Ramos (cell line): ENCODE data around the gene PARD6A.
"Not testable (repeated sequence)": the region's sequence is repeated elsewhere in the genome, so short reads cannot be mapped to it uniquely, and the experiment has no call there.

Experiments
- in situ Hi-C: fragments of 300-500 bp; cut with MboI; formaldehyde crosslinking; loops from one replicate; pipeline ENCODE4 v1.14.3; 2022; ENCODE audit warnings: low sequenced_read_pairs; ENCODE audit not compliant: unreplicated experiment

PARD6A gene

DNA sequence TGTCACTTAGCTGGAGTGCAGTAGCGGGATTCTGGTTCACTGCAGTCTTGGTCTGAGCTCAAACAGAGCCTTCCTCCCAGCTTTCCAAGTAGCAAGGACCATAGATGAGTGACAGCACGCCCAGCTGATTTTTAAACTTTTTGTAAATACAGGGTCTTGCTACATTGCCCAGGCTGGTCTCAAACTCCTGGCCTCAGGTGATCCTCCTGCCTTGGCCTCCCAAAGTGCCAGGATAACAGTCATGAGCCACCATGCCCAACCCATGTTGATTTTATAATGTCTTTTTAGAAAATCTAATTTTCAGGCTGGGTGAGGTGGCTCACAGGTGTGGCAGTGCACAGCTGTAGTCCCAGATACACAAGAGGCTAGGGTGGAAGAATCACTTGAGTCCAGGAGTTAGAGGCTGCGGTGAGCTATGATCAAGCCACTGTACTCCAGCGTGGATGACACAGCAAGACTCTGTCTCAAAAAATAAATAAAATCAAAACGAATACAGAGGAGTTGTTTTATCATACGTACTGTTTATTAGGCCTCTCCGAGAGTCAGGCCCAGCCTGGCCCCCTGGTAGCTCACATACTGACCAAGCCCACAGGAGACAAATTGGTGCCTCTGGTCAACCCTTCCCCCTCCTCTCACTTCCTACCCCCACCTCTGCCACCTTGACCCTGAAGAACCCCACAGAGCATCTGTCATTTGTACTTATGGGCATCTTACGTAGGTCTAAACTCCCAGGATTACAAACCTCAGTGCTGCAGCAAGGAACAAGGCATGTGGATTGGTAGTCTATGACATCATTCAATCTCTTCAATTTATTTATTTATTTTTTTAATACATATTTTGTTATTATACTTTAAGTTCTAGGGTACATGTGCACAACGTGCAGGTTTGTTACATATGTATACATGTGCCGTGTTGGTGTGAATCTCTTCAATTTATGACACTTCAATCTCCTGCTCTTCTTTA lies 19.5 kb downstream of the PARD6A start:
- in situ Hi-C loops = loop anchor here (5.0 to 10.0 kb wide), 2 partner anchors 247 to 365 kb away; no protein-coding TSS in a partner anchor

- in situ Hi-C loops = no loop called here
These were observed 23.0 kb downstream of the PARD6A start for GRCh38 chr16:67683767-67684166.

DNA sequence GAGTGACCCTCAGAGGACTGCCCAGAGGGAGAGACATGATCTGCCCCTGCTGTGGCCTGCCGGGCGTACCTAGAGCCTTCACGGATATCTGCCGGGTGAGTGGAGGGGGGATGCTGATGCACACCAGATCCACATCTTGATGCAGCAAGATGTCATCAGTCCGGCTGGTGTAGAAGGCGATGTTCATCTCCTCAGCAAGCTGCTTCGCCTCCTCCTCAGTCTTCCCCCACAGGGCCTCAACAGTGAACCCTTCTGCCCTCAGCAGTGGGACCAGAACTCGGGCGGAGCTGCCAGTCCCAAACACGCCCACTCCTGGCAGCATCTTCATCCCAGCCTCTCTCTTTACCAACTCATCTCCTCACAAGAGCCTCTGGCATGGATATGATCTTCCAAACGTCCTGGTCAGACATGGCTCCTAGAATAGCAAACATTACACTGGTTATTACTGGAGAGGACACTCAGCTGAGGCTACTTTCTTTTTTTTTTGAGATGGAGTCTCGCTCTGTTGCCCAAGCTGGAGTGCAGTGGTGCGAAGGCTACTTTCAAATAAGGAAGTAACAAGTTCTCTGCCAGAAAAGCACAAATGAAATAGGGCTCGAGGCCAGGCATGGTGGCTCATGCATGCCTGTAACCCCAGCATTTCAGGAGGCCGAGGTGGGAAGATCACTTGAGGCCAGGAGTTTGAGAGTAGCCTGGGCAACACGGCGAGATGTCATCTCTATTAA lies 24.8 kb downstream of the PARD6A start:
- in situ Hi-C loops = no loop called here

- in situ Hi-C loops = not testable (repeated sequence)
These were observed 32.9 kb downstream of the PARD6A start for GRCh38 chr16:67693517-67694285.

DNA sequence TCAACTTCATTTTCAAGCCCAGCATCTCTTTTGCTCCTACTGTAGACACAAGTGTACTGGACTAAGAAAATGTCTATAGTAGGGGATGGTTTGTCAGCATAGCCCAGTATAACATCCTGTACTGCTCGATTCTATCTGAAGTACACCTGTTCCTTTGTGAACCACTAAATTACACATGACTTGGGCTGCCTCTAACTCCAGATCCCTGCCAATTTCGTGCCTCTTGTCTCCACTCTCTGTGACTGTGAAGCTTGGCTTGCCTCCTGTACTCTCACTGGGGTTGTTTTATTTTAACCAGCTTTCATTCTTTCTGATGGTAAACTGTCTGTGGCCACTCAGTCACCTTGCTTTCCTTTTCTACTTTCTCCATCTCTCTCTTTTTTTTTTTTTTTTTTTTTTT lies 33.9 kb downstream of the PARD6A start:
- in situ Hi-C loops = no loop called here

DNA sequence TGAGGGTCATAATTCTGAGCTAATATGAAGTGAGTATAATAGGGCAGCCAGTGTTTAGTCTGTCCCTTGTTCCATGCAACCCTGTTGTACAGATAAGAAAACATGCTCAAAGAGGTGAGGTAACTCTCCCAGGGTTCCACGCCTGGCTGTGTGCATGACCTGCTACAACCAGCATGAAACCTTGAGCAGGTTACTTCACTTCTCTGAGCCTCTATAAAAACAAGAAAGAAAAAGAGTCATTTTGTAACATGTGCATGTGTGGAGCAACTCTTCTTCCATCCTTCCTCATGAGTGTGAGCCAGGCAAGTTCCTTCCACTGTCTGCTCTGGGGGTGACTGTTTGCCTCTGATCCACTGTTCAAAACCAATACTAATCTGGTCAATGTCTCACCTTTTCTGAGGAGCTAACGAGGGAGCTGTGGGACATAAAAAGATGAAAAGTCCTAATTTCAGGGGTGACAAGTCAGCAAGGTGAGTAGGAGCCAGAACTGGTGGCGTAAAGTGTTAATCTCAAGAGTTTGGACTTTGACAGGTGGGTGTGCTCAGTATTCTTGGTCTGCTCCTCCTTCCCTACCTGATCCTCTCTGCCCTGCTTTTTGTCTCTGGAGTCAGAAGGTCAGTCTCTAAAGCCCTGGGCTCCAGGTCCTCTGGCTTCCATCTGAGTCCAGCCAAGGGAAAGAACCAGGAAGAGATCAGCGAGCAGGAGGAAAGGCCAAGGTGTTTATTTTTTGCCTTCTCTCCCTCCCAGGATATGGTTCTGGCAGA lies 36.8 kb downstream of the PARD6A start:
- in situ Hi-C loops = no loop called here

GRCh38 chr16:67699265-67699664 lies 38.5 kb downstream of the PARD6A start:
- in situ Hi-C loops = no loop called here

DNA sequence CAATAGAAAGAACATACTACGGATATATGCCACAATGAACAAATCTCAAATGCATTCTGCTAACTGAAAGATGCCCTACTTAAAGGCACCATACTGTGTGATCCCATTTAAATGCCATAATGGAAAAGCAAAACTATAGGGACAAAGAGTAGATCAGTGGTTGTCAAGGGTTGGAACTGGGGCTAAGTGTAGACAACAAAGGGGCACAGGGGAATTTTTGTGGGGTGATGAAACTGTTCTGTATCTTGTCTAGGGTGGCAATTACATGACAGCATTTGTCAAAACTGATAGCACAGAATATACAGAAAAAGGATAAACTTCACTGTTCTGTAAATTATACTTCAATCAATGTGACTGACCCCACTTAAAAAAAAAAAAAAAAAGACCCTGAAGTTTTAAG lies 40.7 kb downstream of the PARD6A start:
- in situ Hi-C loops = no loop called here

DNA sequence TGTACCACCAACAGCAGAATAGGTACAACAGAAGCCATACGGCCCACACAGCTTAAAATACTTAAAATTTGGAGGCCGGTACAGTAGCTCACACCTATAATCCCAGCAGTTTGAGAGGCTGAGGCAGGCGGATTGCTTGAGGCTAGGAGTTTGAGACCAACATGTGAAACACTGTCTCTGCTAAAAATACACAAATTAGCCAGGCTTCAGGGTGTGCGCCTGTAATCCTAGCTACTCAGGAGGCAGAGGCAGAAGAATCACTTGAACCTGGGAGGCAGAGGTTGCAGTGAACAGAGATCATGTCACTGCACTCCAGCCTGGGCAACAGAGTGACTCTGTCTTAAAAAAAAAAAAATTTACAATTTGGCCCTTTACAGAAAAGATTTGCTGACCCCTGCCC lies 41.4 kb downstream of the PARD6A start:
- in situ Hi-C loops = no loop called here

DNA sequence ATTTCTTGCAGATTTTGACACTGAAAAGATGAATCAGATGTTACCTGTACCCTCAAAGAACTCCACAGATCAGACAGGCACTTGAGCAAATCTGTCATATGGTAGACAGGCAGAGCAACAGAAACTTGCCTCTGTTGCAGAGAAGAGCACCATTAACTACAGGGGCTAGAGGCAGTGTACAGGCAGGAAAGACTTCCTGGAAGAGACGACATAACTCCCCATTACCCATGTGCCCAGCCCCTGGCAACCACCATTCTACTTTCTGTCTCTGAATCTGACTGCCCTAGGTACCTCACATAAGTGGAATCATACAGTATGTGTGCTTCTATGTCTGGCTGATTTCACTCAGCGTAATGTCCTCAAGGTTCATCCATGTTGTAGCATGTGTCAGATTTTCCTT lies 42.9 kb downstream of the PARD6A start:
- in situ Hi-C loops = no loop called here

- in situ Hi-C loops = no loop called here
These were observed 43.4 kb downstream of the PARD6A start for GRCh38 chr16:67704110-67704509.

GRCh38 chr16:67707210-67707609 lies 46.5 kb downstream of the PARD6A start:
- in situ Hi-C loops = no loop called here

DNA sequence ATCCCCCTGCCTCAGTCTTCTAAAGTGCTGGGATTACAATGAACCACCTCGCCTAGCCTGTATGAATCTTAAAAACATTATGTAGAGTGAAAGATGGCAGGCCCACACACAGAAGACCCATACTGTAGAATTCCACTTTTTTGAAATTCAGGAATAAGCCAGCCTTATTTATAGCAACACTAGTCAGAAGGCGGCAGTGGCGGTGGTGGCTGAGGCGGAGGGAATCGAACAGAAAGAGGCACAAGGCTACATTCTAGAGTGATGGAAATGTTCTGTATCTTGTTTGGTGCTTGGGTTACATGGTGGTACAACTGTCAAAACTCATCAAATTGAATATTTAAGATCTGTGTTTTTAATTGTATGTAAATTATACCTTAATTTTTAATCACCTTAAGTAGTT lies 47.0 kb downstream of the PARD6A start:
- in situ Hi-C loops = no loop called here

- in situ Hi-C loops = no loop called here
These were observed 47.6 kb downstream of the PARD6A start for GRCh38 chr16:67708368-67708771.

GRCh38 chr16:67709050-67709449 lies 48.3 kb downstream of the PARD6A start:
- in situ Hi-C loops = no loop called here

GRCh38 chr16:67710607-67711006 lies 49.8 kb downstream of the PARD6A start:
- in situ Hi-C loops = no loop called here
